Heart right ventricle (tissue), 16 donors: ENCODE data around the gene IFT43. TPM values are rescaled to one million over a fixed set of nuclear protein-coding genes. Genes with fewer than 3 reads are reported as not detected.
A peak's percentile ranks its signal among the peaks of the same experiment; 100 is the strongest.

ENCODE experiments used
- ATAC-seq, 8 donors: fragments of 200-7000 bp; cut with Tn5 transposase; one replicate each; pipeline ENCODE4 v1.9.1; 2020; ENCODE audit warnings: mild to moderate bottlenecking in 8 of 8, moderate library complexity in 8 of 8, moderate number of reproducible peaks in 1 of 8
- DNase-seq, 2 donors: peaks; one replicate each; pipeline ENCODE4 v3.0.0-alpha.2; 2020
- H3K27ac ChIP-seq, 10 donors: fragments of 200-600 bp; sonication (generic) in 2 of 10; one replicate each; pipeline versions ENCODE4 v1.5.0 to v1.8.0; 2020 to 2022; ENCODE audit warnings: mild to moderate bottlenecking in 3 of 10
- H3K27me3 ChIP-seq, 7 donors: fragments of 200-600 bp; one replicate each; pipeline ENCODE4 v1.8.0; 2021 to 2022; ENCODE audit warnings: mild to moderate bottlenecking in 2 of 7
- H3K36me3 ChIP-seq, 9 donors: fragments of 200-600 bp; sonication (generic) in 1 of 9; one replicate each; pipeline versions ENCODE4 v1.5.0 to v1.8.0; 2020 to 2022; ENCODE audit warnings: mild to moderate bottlenecking in 2 of 9
- H3K4me1 ChIP-seq, 9 donors: fragments of 200-600 bp; sonication (generic) in 1 of 9; one replicate each; pipeline versions ENCODE4 v1.5.0 to v1.8.0; 2020 to 2022; ENCODE audit warnings: mild to moderate bottlenecking in 4 of 9
- H3K4me3 ChIP-seq, 10 donors: fragments of 200-600 bp; sonication (generic) in 2 of 10; one replicate each; pipeline versions ENCODE4 v1.5.0 to v1.8.0; 2020 to 2022; ENCODE audit warnings: mild to moderate bottlenecking in 7 of 10, moderate library complexity in 2 of 10
- H3K9me3 ChIP-seq, 11 donors: fragments of 200-600 bp in 10 of 11; sonication (generic) in 2 of 11; one replicate each; pipeline versions ENCODE4 v1.5.0 to v1.8.0; 2013 to 2022; ENCODE audit warnings: mild to moderate bottlenecking in 2 of 11, control low read depth in 1 of 11, moderate library complexity in 1 of 11
- CTCF ChIP-seq, 9 donors: fragments of 200-600 bp; sonication (generic) in 2 of 9; IDR thresholded peaks; one replicate each; pipeline versions ENCODE4 v1.5.0 to v1.8.0; 2021 to 2022; ENCODE audit warnings: antibody characterized with exemption in 9 of 9, mild to moderate bottlenecking in 5 of 9, moderate library complexity in 1 of 9
- WGBS, 2 donors: extraction: QIAGEN DNeasy Blood & Tissue Kit; methylation state at CpG; one replicate each; pipeline ENCODE4 v1.1.7; 2013; ENCODE audit warnings: inconsistent platforms in 1 of 2; 5-methylcytosine and 5-hydroxymethylcytosine counted together
- intact Hi-C, 10 donors: fragments of 100-400 bp; cut with DNase I; formaldehyde crosslinking; loops; one replicate each; pipeline versions ENCODE4 v1.11.1 to v1.14.2; 2022
- polyA plus RNA-seq, 2 donors: library from polyadenylated mRNA; stranded (reverse); fragments of 200-250 nt; gene quantifications; one replicate each; pipeline ENCODE4 v1.2.3, GENCODE V29; 2013
- total RNA-seq, 10 donors: library from RNA; stranded (reverse); fragmentation: NEBNext Ultra II Directional in 3 of 10; extraction: Animal tissue kit (Norgen Biotek cat#: 25700) in 3 of 10; gene quantifications; one replicate each; pipeline versions ENCODE4 v1.2.1 to v1.2.4, GENCODE V29; 2021 to 2023
- donor health status: Arrhythmogenic right ventricular cardiomyopathy.
- donor health status: ischemic (EF 13 %, LVEDD 7.1; RV severe dilation, severe dysfunction).
- donor health status: healthy with polysubstance abuse.
- donor health status: DM: no; HTN: yes; CAD: no.
- donor health status: DM: no; HTN: no; CAD: no.
- donor health status: ischemic (EF 25% LVEDD 6.9; RV normal size, moderate dysfunction).
- donor health status: ischemic (EF 25% LVEDD 5.7; RV mildly dilated, moderate dysfunction).
- donor health status: healthy.
- donor health status: DM: yes; HTN: yes; CAD: no.
- donor health status: Ischemic cardiomyopathy.
- donor health status: ischemic (EF 35%, LVEDD 5.7; RV mildly dilated, moderate dysfunction).
- donor health status: nonischemic (EF 11% LVEDD 7.7; RV severe dilation, severe dysfunction).
- donor health status: DM: yes; HTN: yes; CAD: no.
- donor health status: PGD.
- donor health status: ischemic (EF 29% LVEDD 5.4; RV normal size, mild dysfunction).
- donor health status: nonischemic (EF 23%, LVEDD 6.1; RV moderate dilation, normal function).

IFT43 gene
- total and polyA plus RNA-seq, 12 donors = 19.7 to 57.1 (median 31.8) TPM

GRCh38 chr14:75991753-75992152 lies 6.2 kb downstream of the IFT43 start:
- Histone ChIP-seq H3K4me3 (no peak overlapping the region), H3K4me1 (peaks cover 2 to 80% (median 40%) of the 10 kb centered on the region in 9 donors), H3K27ac (peak overlapping the region in 5 of 10 donors; percentile 57 to 89 (median 87)), H3K36me3 (peaks cover 0 to 66% (median 0%) of the 10 kb centered on the region in 9 donors), H3K27me3 (no peaks in the 10 kb centered on the region), H3K9me3 (no peaks in the 10 kb centered on the region)
- intact Hi-C loops = no loop called here
- no peak for TF ChIP-seq CTCF (IDR thresholded peaks at IDR 0.05)
- ATAC-seq (peak in 5 of 8 donors; percentile 7 to 40 (median 33)), DNase-seq (no peak)
- 43 to 56% methylated on average over 4 of the region's 4 CpGs for WGBS, 2 donors

DNA sequence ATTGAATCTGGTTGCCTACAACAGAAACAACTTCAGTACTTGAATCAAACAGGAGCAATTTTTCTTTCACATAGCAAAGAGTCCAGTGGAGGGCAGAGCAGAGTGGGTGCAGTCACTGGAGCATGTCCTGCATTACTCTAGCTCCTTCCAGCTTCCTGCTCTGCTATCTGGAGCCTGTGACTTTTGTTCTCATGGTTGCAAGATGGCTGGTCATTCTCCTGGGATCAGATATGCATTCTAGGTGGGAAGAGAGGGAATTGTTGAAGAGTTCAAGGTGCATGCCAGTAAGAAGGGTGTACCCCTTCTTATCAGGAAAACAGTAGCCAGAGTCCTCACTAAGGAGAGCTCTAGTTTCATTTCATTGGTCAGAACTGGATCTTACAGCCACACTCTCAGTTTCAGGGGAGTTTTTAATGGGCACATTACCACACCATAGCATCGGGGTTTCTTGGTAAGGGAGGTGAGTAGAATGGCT lies 8.0 kb downstream of the IFT43 start:
- TF ChIP-seq CTCF (IDR thresholded peaks at IDR 0.05) = peak in 3 of 9 donors; percentile 15 to 32 (median 25)
- no peaks in the 10 kb centered on the region for H3K27me3 ChIP-seq
- intact Hi-C loops = no loop called here
- no peak for DNase-seq
- H3K27ac ChIP-seq = peak overlapping the region in 5 of 10 donors; percentile 80 to 89 (median 87)
- H3K36me3 ChIP-seq = peaks cover 0 to 84% (median 0%) of the 10 kb centered on the region in 9 donors
- H3K4me1 ChIP-seq = peaks cover 2 to 74% (median 32%) of the 10 kb centered on the region in 9 donors
- 93 to 95% methylated on average over 1 of the region's 1 CpG for WGBS, 2 donors
- ATAC-seq = no peak
- no peaks in the 10 kb centered on the region for H3K9me3 ChIP-seq
- no peak overlapping the region for H3K4me3 ChIP-seq

GRCh38 chr14:75995372-75996041 lies 9.9 kb downstream of the IFT43 start:
- ATAC-seq (peak; percentile 75 to 93 (median 90)), DNase-seq (peak; percentile 62 to 84)
- Histone ChIP-seq H3K36me3 (peaks cover 0 to 83% (median 3%) of the 10 kb centered on the region in 9 donors), H3K9me3 (no peaks in the 10 kb centered on the region), H3K4me1 (peaks cover 2 to 70% (median 31%) of the 10 kb centered on the region in 9 donors), H3K27me3 (no peaks in the 10 kb centered on the region), H3K27ac (peak overlapping the region; percentile 38 to 89 (median 74)), H3K4me3 (peak overlapping the region in 4 of 10 donors; percentile 6 to 23 (median 22))
- WGBS, 2 donors = 36 to 38% methylated on average over 17 of the region's 17 CpGs
- TF ChIP-seq CTCF (IDR thresholded peaks at IDR 0.05) = no peak
- intact Hi-C loops = no loop called here

- DNase-seq (no peak), ATAC-seq (no peak)
- TF ChIP-seq CTCF (IDR thresholded peaks at IDR 0.05) = no peak
- Histone ChIP-seq H3K27me3 (no peaks in the 10 kb centered on the region), H3K4me3 (no peak overlapping the region), H3K27ac (peak overlapping the region in 6 of 10 donors; percentile 68 to 89 (median 87)), H3K4me1 (peaks cover 2 to 63% (median 31%) of the 10 kb centered on the region in 9 donors), H3K9me3 (no peaks in the 10 kb centered on the region), H3K36me3 (peaks cover 0 to 85% (median 10%) of the 10 kb centered on the region in 9 donors)
- 94 to 95% methylated on average over 1 of the region's 1 CpG for WGBS, 2 donors
- intact Hi-C loops = no loop called here
These were observed 10.9 kb downstream of the IFT43 start for GRCh38 chr14:75996488-75996887.
